ENCODE data around the gene ANXA4. TPM values are rescaled to one million over a fixed set of nuclear protein-coding genes. Genes with fewer than 3 reads are reported as not detected.

ANXA4 gene
- total RNA-seq, 1 experiment from 2014 or later = 9.5 TPM

GRCh38 chr2:69724540-69725159 lies 17.3 kb upstream of the ANXA4 start:
- POLR2A ChIA-PET = interaction anchor here (0.6 to 1.2 kb wide), 5 partner anchors 17 to 416 kb away, joined by 3 to 5 read pairs (median 3); partner anchors contain the start of gene ANXA4
- H3K4me3 Mint-ChIP-seq = peak overlapping the region; percentile 70

DNA sequence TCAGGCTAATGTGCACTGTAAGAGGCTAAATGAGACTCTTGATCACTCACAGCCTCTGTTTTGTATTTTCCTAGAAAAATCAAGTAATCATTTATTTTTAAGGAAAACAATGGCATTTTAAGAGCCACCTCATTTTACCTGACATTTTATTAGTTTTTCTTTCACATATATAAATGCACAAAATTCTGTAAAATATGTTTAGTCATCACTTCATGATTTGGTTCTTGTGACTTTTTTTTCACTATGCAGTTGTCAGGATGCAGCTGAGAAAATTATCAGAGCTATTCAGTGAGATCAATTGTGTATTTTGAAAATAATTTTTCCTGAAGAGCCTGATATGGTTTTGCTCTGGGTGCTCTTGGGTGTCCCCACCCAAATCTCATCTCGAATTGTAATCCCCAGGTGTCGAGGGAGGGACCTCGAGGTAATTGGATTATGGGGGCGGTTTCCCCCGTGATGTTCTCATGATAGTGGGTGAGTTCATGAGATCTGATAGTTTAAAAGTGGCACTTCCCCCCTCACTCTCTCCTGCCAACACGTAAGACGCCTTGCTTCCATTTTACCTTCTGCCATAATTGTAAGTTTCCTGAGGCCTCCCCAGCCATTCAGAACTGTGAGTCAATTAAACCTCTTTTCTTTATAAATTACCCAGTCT lies 16.1 kb upstream of the ANXA4 start:
- Mint-ChIP-seq H3K27ac (no peak overlapping the region), H3K36me3 (no peaks in the 10 kb centered on the region), H3K4me1 (no peaks in the 10 kb centered on the region), H3K27me3 (ENCODE audit: low read depth) (no peaks in the 10 kb centered on the region), H3K9me3 (no peaks in the 10 kb centered on the region), H3K4me3 (no peak overlapping the region)
- TF ChIP-seq, protein P1, sequence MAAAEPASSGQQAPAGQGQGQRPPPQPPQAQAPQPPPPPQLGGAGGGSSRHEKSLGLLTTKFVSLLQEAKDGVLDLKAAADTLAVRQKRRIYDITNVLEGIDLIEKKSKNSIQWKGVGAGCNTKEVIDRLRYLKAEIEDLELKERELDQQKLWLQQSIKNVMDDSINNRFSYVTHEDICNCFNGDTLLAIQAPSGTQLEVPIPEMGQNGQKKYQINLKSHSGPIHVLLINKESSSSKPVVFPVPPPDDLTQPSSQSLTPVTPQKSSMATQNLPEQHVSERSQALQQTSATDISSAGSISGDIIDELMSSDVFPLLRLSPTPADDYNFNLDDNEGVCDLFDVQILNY (CRISPR knock-in tag; IDR thresholded peaks at IDR 0.05) = no peak
- no peak for TF ChIP-seq GTF2I (CRISPR knock-in tag; conservative IDR thresholded peaks at IDR 0.05)
- no peak for TF ChIP-seq ESRRA (CRISPR knock-in tag; IDR thresholded peaks at IDR 0.05; ENCODE audit: borderline replicate concordance)
- no peak for TF ChIP-seq NR1H2 (CRISPR knock-in tag; IDR thresholded peaks at IDR 0.05)
- no peak for TF ChIP-seq MLX (CRISPR knock-in tag; IDR thresholded peaks at IDR 0.05)
- no peak for TF ChIP-seq ZNF416 (CRISPR knock-in tag; IDR thresholded peaks at IDR 0.05)
- TF ChIP-seq, protein P2, sequence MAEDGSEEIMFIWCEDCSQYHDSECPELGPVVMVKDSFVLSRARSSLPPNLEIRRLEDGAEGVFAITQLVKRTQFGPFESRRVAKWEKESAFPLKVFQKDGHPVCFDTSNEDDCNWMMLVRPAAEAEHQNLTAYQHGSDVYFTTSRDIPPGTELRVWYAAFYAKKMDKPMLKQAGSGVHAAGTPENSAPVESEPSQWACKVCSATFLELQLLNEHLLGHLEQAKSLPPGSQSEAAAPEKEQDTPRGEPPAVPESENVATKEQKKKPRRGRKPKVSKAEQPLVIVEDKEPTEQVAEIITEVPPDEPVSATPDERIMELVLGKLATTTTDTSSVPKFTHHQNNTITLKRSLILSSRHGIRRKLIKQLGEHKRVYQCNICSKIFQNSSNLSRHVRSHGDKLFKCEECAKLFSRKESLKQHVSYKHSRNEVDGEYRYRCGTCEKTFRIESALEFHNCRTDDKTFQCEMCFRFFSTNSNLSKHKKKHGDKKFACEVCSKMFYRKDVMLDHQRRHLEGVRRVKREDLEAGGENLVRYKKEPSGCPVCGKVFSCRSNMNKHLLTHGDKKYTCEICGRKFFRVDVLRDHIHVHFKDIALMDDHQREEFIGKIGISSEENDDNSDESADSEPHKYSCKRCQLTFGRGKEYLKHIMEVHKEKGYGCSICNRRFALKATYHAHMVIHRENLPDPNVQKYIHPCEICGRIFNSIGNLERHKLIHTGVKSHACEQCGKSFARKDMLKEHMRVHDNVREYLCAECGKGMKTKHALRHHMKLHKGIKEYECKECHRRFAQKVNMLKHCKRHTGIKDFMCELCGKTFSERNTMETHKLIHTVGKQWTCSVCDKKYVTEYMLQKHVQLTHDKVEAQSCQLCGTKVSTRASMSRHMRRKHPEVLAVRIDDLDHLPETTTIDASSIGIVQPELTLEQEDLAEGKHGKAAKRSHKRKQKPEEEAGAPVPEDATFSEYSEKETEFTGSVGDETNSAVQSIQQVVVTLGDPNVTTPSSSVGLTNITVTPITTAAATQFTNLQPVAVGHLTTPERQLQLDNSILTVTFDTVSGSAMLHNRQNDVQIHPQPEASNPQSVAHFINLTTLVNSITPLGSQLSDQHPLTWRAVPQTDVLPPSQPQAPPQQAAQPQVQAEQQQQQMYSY (CRISPR knock-in tag; IDR thresholded peaks at IDR 0.05) = no peak
- no peak for TF ChIP-seq ATF6 (CRISPR knock-in tag; IDR thresholded peaks at IDR 0.05)
- no peak for TF ChIP-seq RORB (CRISPR knock-in tag; IDR thresholded peaks at IDR 0.05)
- POLR2A ChIA-PET = interaction anchor here (0.6 kb wide), 1 partner anchor 415 kb away, joined by 3 read pairs; no protein-coding TSS in a partner anchor
- ATAC-seq (no peak), DNase-seq (ENCODE audit: low spot score) (no peak)
- CTCF ChIA-PET = interaction anchor here (1.4 to 3.9 kb wide), 10 partner anchors 9 to 188 kb away, joined by 4 to 461 read pairs (median 26); partner anchors contain the start of genes MXD1 and SNRNP27

More at GRCh38 chr2:69724540-69725159, 17.3 kb upstream of the ANXA4 start:
- H3K27ac Mint-ChIP-seq = no peak overlapping the region
- no peaks in the 10 kb centered on the region for H3K4me1 Mint-ChIP-seq
- peak; percentile 92 for DNase-seq (ENCODE audit: low spot score)
- no peaks in the 10 kb centered on the region for H3K27me3 Mint-ChIP-seq (ENCODE audit: low read depth)
- H3K36me3 Mint-ChIP-seq = no peaks in the 10 kb centered on the region
- ATAC-seq = peak; percentile 90
- H3K9me3 Mint-ChIP-seq = no peaks in the 10 kb centered on the region
- TF ChIP-seq, protein P3, sequence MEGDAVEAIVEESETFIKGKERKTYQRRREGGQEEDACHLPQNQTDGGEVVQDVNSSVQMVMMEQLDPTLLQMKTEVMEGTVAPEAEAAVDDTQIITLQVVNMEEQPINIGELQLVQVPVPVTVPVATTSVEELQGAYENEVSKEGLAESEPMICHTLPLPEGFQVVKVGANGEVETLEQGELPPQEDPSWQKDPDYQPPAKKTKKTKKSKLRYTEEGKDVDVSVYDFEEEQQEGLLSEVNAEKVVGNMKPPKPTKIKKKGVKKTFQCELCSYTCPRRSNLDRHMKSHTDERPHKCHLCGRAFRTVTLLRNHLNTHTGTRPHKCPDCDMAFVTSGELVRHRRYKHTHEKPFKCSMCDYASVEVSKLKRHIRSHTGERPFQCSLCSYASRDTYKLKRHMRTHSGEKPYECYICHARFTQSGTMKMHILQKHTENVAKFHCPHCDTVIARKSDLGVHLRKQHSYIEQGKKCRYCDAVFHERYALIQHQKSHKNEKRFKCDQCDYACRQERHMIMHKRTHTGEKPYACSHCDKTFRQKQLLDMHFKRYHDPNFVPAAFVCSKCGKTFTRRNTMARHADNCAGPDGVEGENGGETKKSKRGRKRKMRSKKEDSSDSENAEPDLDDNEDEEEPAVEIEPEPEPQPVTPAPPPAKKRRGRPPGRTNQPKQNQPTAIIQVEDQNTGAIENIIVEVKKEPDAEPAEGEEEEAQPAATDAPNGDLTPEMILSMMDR (IDR thresholded peaks at IDR 0.05) = peak; percentile 92
- TF ChIP-seq, protein P4, sequence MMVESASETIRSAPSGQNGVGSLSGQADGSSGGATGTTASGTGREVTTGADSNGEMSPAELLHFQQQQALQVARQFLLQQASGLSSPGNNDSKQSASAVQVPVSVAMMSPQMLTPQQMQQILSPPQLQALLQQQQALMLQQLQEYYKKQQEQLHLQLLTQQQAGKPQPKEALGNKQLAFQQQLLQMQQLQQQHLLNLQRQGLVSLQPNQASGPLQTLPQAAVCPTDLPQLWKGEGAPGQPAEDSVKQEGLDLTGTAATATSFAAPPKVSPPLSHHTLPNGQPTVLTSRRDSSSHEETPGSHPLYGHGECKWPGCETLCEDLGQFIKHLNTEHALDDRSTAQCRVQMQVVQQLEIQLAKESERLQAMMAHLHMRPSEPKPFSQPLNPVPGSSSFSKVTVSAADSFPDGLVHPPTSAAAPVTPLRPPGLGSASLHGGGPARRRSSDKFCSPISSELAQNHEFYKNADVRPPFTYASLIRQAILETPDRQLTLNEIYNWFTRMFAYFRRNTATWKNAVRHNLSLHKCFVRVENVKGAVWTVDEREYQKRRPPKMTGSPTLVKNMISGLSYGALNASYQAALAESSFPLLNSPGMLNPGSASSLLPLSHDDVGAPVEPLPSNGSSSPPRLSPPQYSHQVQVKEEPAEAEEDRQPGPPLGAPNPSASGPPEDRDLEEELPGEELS (CRISPR knock-in tag; IDR thresholded peaks at IDR 0.05) = no peak
- CTCF ChIA-PET = interaction anchor here (0.5 to 3.9 kb wide), 107 partner anchors 8 to 781 kb away, joined by 3 to 461 read pairs (median 5); partner anchors contain the start of genes AAK1, ANXA4, C2orf42 and GFPT1
